Gastroesophageal sphincter (tissue), 4 donors: ENCODE measurements around the gene PPM1J. TPM values are rescaled to one million over a fixed set of nuclear protein-coding genes. Genes with fewer than 3 reads are reported as not detected.

Experiments used
- ATAC-seq: fragments of 150-250 bp; one replicate; pipeline ENCODE4 v1.9.1; 2016; ENCODE audit warnings: mild to moderate bottlenecking, moderate library complexity
- H3K27ac ChIP-seq, 4 donors: fragments of 200-600 bp; sonication (generic) in 3 of 4; 1 replicate in 3 of 4; 2 replicates in 1 of 4; pipeline ENCODE4 v1.5.1; 2016 to 2019
- H3K27me3 ChIP-seq: fragments of 200-600 bp; sonication (generic); one replicate; pipeline ENCODE4 v1.5.1; 2019
- H3K36me3 ChIP-seq, 2 donors: fragments of 200-600 bp; sonication (generic); one replicate each; pipeline ENCODE4 v1.5.1; 2019; ENCODE audit warnings: control low read depth in 1 of 2
- H3K4me1 ChIP-seq, 3 donors: fragments of 200-600 bp; sonication (generic); 1 replicate in 2 of 3; 2 replicates in 1 of 3; pipeline ENCODE4 v1.5.1; 2016 to 2019; ENCODE audit warnings: control low read depth in 2 of 3
- H3K4me3 ChIP-seq, 2 donors: fragments of 200-600 bp; sonication (generic); one replicate each; pipeline ENCODE4 v1.5.1; 2019; ENCODE audit warnings: mild to moderate bottlenecking in 1 of 2, moderate library complexity in 1 of 2
- H3K9me3 ChIP-seq, 3 donors: fragments of 200-600 bp; sonication (generic); one replicate each; pipeline ENCODE4 v1.5.1; 2017 to 2019; ENCODE audit warnings: control low read depth in 2 of 3
- CTCF ChIP-seq, 4 experiments: fragments of 200-600 bp in 2 of 4; fragments of 450-650 bp in 2 of 4; sonication (generic) in 1 of 4; IDR thresholded peaks; one replicate each; pipeline ENCODE4 v1.5.1; 2017 to 2019; ENCODE audit warnings: antibody characterized with exemption in 4 of 4, mild to moderate bottlenecking in 2 of 4, moderate library complexity in 2 of 4
- EP300 ChIP-seq: sonication (generic); formaldehyde crosslinking; IDR thresholded peaks from one replicate; pipeline ENCODE4 v1.6.1; 2017; ENCODE audit warnings: antibody characterized with exemption, mild to moderate bottlenecking
- POLR2A ChIP-seq, 2 donors: fragments of 450-650 bp; IDR thresholded peaks; one replicate each; pipeline ENCODE4 v1.6.1; 2017; ENCODE audit warnings: antibody characterized with exemption in 2 of 2, mild to moderate bottlenecking in 2 of 2, moderate library complexity in 1 of 2
- POLR2AphosphoS5 ChIP-seq: sonication (generic); formaldehyde crosslinking; IDR thresholded peaks from one replicate; pipeline ENCODE4 v1.6.1; 2017; ENCODE audit warnings: antibody characterized with exemption
- WGBS, 2 donors: methylation state at CpG; one replicate each; pipeline ENCODE4 v1.1.5; 2018; ENCODE audit warnings: low coverage in 1 of 2; 5-methylcytosine and 5-hydroxymethylcytosine counted together
- total RNA-seq, 4 donors: library from RNA; depleted of rRNA; stranded (reverse); fragments of >200 nt; gene quantifications; one replicate each; pipeline ENCODE4 v1.1.0, GENCODE V29; 2016

PPM1J gene
- total RNA-seq, 4 donors from 2014 or later = 0.35 to 2.8 (median 1.7) TPM

- Histone ChIP-seq H3K36me3 (peaks cover 0 to 83% of the 10 kb centered on the region in 2 donors), H3K9me3 (no peaks in the 10 kb centered on the region), H3K4me1 (peaks cover 5 to 56% (median 40%) of the 10 kb centered on the region in 3 donors), H3K27me3 (no peaks in the 10 kb centered on the region), H3K4me3 (no peak overlapping the region), H3K27ac (peak overlapping the region in 3 of 4 donors; percentile 93 to 100 (median 96))
- TF ChIP-seq POLR2AphosphoS5 = no peak
- TF ChIP-seq POLR2A (IDR thresholded peaks at IDR 0.05) = no peak
- TF ChIP-seq EP300 = no peak
- TF ChIP-seq CTCF (IDR thresholded peaks at IDR 0.05) = no peak
- 95 to 100% methylated on average over 3 of the region's 9 CpGs for WGBS, 2 donors
- ATAC-seq = no peak
Measured at GRCh38 chr1:112697781-112698201, 17.3 kb downstream of the PPM1J start.

- TF ChIP-seq POLR2AphosphoS5 = no peak
- peaks cover 0 to 85% of the 10 kb centered on the region in 2 donors for H3K36me3 ChIP-seq
- ATAC-seq = no peak
- H3K9me3 ChIP-seq = no peaks in the 10 kb centered on the region
- H3K4me3 ChIP-seq = no peak overlapping the region
- WGBS, 2 donors = 89% methylated on average over 3 of the region's 7 CpGs; no CpG with 5 or more reads in 1 of the 2 donors
- peaks cover 5 to 46% (median 30%) of the 10 kb centered on the region in 3 donors for H3K4me1 ChIP-seq
- peak overlapping the region in 1 of 4 donors; percentile 100 for H3K27ac ChIP-seq
- H3K27me3 ChIP-seq = no peaks in the 10 kb centered on the region
Measured at GRCh38 chr1:112696578-112697314, 18.4 kb downstream of the PPM1J start.

GRCh38 chr1:112695276-112695675 lies 19.9 kb downstream of the PPM1J start:
- 88 to 100% methylated on average over 1 to 2 of the region's 9 CpGs for WGBS, 2 donors
- Histone ChIP-seq H3K27ac (no peak overlapping the region), H3K4me3 (no peak overlapping the region), H3K36me3 (peaks cover 0 to 93% of the 10 kb centered on the region in 2 donors), H3K4me1 (peaks cover 0 to 31% (median 15%) of the 10 kb centered on the region in 3 donors), H3K27me3 (no peaks in the 10 kb centered on the region), H3K9me3 (no peaks in the 10 kb centered on the region)
- TF ChIP-seq POLR2A (IDR thresholded peaks at IDR 0.05) (no peak), POLR2AphosphoS5 (no peak), EP300 (no peak), CTCF (IDR thresholded peaks at IDR 0.05) (no peak)
- no peak for ATAC-seq

- H3K36me3 ChIP-seq = peaks cover 0 to 99% of the 10 kb centered on the region in 2 donors
Measured at GRCh38 chr1:112694363-112694929, 20.7 kb downstream of the PPM1J start.

GRCh38 chr1:112693821-112694220 lies 21.3 kb downstream of the PPM1J start:
- TF ChIP-seq EP300 (no peak), POLR2A (IDR thresholded peaks at IDR 0.05) (no peak), POLR2AphosphoS5 (no peak), CTCF (IDR thresholded peaks at IDR 0.05) (no peak)
- no peak overlapping the region for H3K4me3 ChIP-seq
- H3K27ac ChIP-seq = no peak overlapping the region
- no peaks in the 10 kb centered on the region for H3K9me3 ChIP-seq
- peaks cover 0 to 22% (median under 1%) of the 10 kb centered on the region in 3 donors for H3K4me1 ChIP-seq
- no peaks in the 10 kb centered on the region for H3K27me3 ChIP-seq
- no peak for ATAC-seq
- H3K36me3 ChIP-seq = peaks cover 0 to 100% of the 10 kb centered on the region in 2 donors
- no CpG with 5 or more reads among the region's 6 CpGs for WGBS, 2 donors

More at GRCh38 chr1:112694363-112694929, 20.7 kb downstream of the PPM1J start:
- WGBS, 2 donors = 80 to 83% methylated on average over 1 to 4 of the region's 15 CpGs
- ATAC-seq = no peak
- H3K27me3 ChIP-seq = no peaks in the 10 kb centered on the region
- H3K4me1 ChIP-seq = peaks cover 0 to 23% (median 7%) of the 10 kb centered on the region in 3 donors
- no peaks in the 10 kb centered on the region for H3K9me3 ChIP-seq
- TF ChIP-seq EP300 (no peak), POLR2A (IDR thresholded peaks at IDR 0.05) (no peak), POLR2AphosphoS5 (no peak), CTCF (IDR thresholded peaks at IDR 0.05) (no peak)
- no peak overlapping the region for H3K27ac ChIP-seq
- H3K4me3 ChIP-seq = no peak overlapping the region
